Esophagus squamous epithelium (tissue), 5 donors: ENCODE data around the gene NME3. TPM values are rescaled to one million over a fixed set of nuclear protein-coding genes. Genes with fewer than 3 reads are reported as not detected.
A peak's percentile ranks its signal among the peaks of the same experiment; 100 is the strongest.

Source experiments
- DNase-seq: peaks from one replicate; lab custom pipeline; 2025; lab: John Stamatoyannopoulos, UW
- H3K27ac ChIP-seq, 4 donors: fragments of 200-600 bp; sonication (generic); one replicate each; pipeline ENCODE4 v1.5.1; 2016 to 2019; ENCODE audit warnings: mild to moderate bottlenecking in 1 of 4
- H3K27me3 ChIP-seq, 4 donors: fragments of 200-600 bp; sonication (generic); 1 replicate in 3 of 4; 2 replicates in 1 of 4; pipeline versions ENCODE4 v1.5.1 to v1.6.0; 2017 to 2021; ENCODE audit warnings: antibody characterized with exemption in 1 of 4
- H3K36me3 ChIP-seq, 3 donors: fragments of 200-600 bp; sonication (generic); one replicate each; pipeline ENCODE4 v1.5.1; 2016 to 2019
- H3K4me1 ChIP-seq, 3 donors: fragments of 200-600 bp; sonication (generic); one replicate each; pipeline ENCODE4 v1.5.1; 2017 to 2019
- H3K4me3 ChIP-seq, 4 donors: fragments of 200-600 bp; sonication (generic); 1 replicate in 3 of 4; 2 replicates in 1 of 4; pipeline ENCODE4 v1.5.1; 2016 to 2019; ENCODE audit warnings: mild to moderate bottlenecking in 2 of 4, moderate library complexity in 1 of 4
- H3K9me3 ChIP-seq, 3 donors: fragments of 200-600 bp; sonication (generic); one replicate each; pipeline ENCODE4 v1.5.1; 2016 to 2019
- POLR2A ChIP-seq, 4 donors: fragments of 450-650 bp; IDR thresholded peaks; one replicate each; pipeline ENCODE4 v1.6.1; 2017; ENCODE audit warnings: antibody characterized with exemption in 4 of 4, mild to moderate bottlenecking in 4 of 4, moderate library complexity in 3 of 4
- WGBS, 2 donors: methylation state at CpG; one replicate each; pipeline ENCODE4 v1.1.5; 2018; 5-methylcytosine and 5-hydroxymethylcytosine counted together
- intact Hi-C: fragments of 100-400 bp; cut with DNase I; formaldehyde crosslinking; loops from one replicate; pipeline ENCODE4 v1.15.0; 2022
- total RNA-seq, 4 donors: library from RNA; depleted of rRNA; stranded (reverse); fragments of >200 nt; gene quantifications; one replicate each; pipeline ENCODE4 v1.1.0, GENCODE V29; 2016
- TF ChIP-seq, protein P1 (sequence below), 6 experiments: fragments of 450-650 bp in 4 of 6; fragments of 200-600 bp in 2 of 6; sonication (generic) in 2 of 6; IDR thresholded peaks; one replicate each; pipeline ENCODE4 v1.5.1; 2016 to 2019; ENCODE audit warnings: antibody characterized with exemption in 6 of 6, mild to moderate bottlenecking in 4 of 6, moderate library complexity in 4 of 6
- donor health status: DM: yes; HTN: yes; CAD: no.

The NME3 gene
- total RNA-seq, 4 donors from 2014 or later: 30.2 to 57.1 (median 53.6) TPM

DNA sequence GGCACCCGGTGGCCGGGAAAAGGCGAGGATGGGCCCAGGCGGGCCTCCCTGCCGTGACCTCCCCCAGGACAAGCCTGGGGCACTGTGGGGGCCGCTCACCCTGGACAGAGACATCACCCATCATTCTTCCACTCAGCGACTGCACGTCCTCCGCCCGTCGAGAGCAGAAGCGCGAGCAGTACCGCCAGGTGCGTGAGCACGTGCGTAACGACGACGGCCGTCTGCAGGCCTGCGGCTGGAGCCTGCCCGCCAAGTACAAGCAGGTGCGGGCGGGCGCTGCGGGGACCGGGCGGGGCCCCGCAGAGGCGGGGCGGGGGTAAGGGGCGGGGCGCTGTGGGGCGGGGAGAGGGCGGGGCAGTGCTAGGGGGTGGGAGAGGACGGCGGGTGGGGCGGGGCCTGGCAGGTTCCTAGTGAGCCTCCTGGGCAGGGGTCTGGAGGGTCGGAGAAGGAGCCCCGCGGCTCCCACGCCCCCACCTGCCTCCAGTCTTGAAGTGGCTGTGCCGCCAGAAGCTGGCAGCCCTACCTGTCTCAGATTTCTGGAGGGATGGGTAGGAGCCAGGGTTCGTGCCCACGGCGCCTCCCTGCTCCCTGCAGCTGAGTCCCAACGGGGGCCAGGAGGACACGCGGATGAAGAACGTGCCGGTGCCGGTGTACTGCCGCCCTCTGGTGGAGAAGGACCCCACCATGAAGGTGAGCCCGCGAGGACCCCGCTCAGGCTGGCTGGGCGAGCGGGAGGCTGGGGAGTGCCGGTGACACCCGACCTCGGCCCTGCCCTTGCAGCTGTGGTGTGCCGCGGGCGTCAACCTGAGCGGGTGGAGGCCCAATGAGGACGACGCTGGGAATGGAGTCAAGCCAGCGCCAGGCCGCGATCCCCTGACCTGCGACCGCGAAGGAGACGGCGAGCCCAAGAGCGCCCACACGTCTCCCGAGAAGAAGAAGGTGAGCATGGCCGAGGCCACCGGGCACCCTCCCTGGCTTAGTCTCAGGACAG lies 7.5 kb downstream of the NME3 start:
- Histone ChIP-seq H3K4me1 (peaks cover 0 to 28% (median 8%) of the 10 kb centered on the region in 3 donors), H3K9me3 (no peaks in the 10 kb centered on the region), H3K36me3 (peaks cover 42 to 100% (median 63%) of the 10 kb centered on the region in 3 donors), H3K4me3 (no peak overlapping the region), H3K27me3 (no peaks in the 10 kb centered on the region), H3K27ac (no peak overlapping the region)
- WGBS, 2 donors: 26 to 83% methylated on average over 6 of the region's 81 CpGs
- no peak for TF ChIP-seq POLR2A (IDR thresholded peaks at IDR 0.05)
- TF ChIP-seq, protein P1, sequence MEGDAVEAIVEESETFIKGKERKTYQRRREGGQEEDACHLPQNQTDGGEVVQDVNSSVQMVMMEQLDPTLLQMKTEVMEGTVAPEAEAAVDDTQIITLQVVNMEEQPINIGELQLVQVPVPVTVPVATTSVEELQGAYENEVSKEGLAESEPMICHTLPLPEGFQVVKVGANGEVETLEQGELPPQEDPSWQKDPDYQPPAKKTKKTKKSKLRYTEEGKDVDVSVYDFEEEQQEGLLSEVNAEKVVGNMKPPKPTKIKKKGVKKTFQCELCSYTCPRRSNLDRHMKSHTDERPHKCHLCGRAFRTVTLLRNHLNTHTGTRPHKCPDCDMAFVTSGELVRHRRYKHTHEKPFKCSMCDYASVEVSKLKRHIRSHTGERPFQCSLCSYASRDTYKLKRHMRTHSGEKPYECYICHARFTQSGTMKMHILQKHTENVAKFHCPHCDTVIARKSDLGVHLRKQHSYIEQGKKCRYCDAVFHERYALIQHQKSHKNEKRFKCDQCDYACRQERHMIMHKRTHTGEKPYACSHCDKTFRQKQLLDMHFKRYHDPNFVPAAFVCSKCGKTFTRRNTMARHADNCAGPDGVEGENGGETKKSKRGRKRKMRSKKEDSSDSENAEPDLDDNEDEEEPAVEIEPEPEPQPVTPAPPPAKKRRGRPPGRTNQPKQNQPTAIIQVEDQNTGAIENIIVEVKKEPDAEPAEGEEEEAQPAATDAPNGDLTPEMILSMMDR (IDR thresholded peaks at IDR 0.05): peak in 2 of 6 experiments; percentile 50 to 51
- intact Hi-C loops: no loop called here
- DNase-seq: no peak

DNA sequence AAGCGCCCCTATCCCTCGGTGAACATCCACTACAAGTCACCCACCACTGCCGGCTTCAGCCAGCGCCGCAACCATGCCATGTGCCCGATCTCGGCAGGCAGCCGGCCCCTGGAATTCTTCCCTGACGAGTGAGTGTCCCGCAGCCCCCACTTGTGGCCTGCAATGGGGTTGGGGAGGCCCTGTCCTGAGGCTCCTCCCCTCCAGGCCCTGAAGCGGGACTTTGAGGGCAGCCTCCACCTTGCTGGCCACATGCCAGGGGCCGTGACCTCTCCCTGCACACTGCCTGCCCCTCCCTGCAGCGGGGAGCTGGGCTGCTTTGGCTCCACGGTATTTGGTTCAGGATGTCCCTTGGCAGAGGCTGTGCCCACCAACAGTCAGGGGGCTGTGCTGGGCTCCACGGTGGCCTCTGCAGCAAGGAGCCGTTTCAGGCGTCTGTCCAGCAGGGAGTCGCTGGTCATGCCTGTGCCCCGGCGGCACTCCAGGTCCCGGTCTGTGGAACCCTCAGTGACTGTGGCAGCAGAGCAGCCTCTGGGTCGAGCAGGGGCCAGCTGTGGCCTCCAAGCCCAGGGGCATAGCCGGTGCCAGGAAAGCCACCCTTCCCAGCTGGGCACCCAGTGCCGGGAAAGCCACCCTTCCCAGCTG lies 8.3 kb downstream of the NME3 start:
- WGBS, 2 donors: 80 to 90% methylated on average over 1 to 9 of the region's 24 CpGs
- TF ChIP-seq, protein P1 (IDR thresholded peaks at IDR 0.05): no peak
- TF ChIP-seq POLR2A (IDR thresholded peaks at IDR 0.05): no peak
- DNase-seq: no peak

DNA sequence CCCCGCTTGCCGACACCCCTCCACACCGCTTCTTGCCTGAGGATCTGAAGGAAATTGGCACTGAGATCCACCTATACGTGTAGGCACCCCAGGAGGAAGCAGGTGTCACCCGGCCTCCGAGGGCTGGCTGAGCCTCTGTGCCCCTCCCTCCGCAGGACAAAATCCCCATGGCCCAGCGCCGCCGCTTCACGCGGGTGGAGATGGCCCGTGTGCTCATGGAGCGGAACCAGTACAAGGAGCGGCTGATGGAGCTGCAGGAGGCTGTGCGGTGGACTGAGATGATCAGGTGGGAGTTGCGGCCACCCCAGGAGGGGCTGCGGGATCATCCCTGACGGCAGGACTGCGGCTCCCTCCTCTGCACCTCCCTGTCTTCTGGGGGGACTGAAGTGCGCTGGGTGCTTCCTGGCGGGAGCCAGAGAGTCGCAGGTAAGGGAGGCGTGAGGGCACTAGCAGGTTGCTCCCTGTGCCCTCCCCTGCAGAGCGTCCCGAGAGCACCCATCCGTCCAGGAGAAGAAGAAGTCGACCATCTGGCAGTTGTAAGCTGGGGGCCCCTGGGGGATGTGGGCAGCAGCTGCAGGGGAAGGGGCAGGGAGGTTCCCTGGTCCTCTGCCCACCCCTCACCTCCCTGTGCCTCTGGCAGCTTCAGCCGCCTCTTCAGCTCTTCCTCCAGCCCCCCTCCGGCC lies 9.0 kb downstream of the NME3 start:
- no peak for DNase-seq
- TF ChIP-seq POLR2A (IDR thresholded peaks at IDR 0.05): no peak
- H3K4me1 ChIP-seq: peaks cover 0 to 29% (median 8%) of the 10 kb centered on the region in 3 donors
- peaks cover 37 to 100% (median 50%) of the 10 kb centered on the region in 3 donors for H3K36me3 ChIP-seq
- H3K27me3 ChIP-seq: no peaks in the 10 kb centered on the region
- no peaks in the 10 kb centered on the region for H3K9me3 ChIP-seq
- intact Hi-C loops: no loop called here
- H3K27ac ChIP-seq: no peak overlapping the region
- 90% methylated on average over 10 to 19 of the region's 30 CpGs for WGBS, 2 donors
- H3K4me3 ChIP-seq: no peak overlapping the region

More for the DNA sequence above, 8.3 kb downstream of the NME3 start:
- Histone ChIP-seq H3K4me3 (no peak overlapping the region), H3K27me3 (no peaks in the 10 kb centered on the region), H3K27ac (no peak overlapping the region), H3K9me3 (no peaks in the 10 kb centered on the region), H3K36me3 (peaks cover 38 to 100% (median 57%) of the 10 kb centered on the region in 3 donors), H3K4me1 (peaks cover 0 to 26% (median 8%) of the 10 kb centered on the region in 3 donors)
- intact Hi-C loops: no loop called here

GRCh38 chr16:1761751-1762150 lies 9.6 kb downstream of the NME3 start:
- peaks cover 0 to 26% (median 8%) of the 10 kb centered on the region in 3 donors for H3K4me1 ChIP-seq
- no peak overlapping the region for H3K27ac ChIP-seq
- no peaks in the 10 kb centered on the region for H3K9me3 ChIP-seq
- intact Hi-C loops: no loop called here
- H3K4me3 ChIP-seq: no peak overlapping the region
- WGBS, 2 donors: 80 to 100% methylated on average over 1 to 6 of the region's 15 CpGs
- TF ChIP-seq POLR2A (IDR thresholded peaks at IDR 0.05): no peak
- TF ChIP-seq, protein P1 (IDR thresholded peaks at IDR 0.05): no peak
- no peaks in the 10 kb centered on the region for H3K27me3 ChIP-seq
- no peak for DNase-seq
- peaks cover 32 to 99% (median 50%) of the 10 kb centered on the region in 3 donors for H3K36me3 ChIP-seq

GRCh38 chr16:1760911-1761310 lies 10.4 kb downstream of the NME3 start:
- Histone ChIP-seq H3K36me3 (peaks cover 26 to 99% (median 47%) of the 10 kb centered on the region in 3 donors), H3K27me3 (no peaks in the 10 kb centered on the region), H3K27ac (no peak overlapping the region), H3K4me3 (no peak overlapping the region), H3K4me1 (peaks cover 0 to 22% (median 8%) of the 10 kb centered on the region in 3 donors), H3K9me3 (no peaks in the 10 kb centered on the region)
- intact Hi-C loops: no loop called here
- DNase-seq: no peak
- 99 to 100% methylated on average over 1 to 9 of the region's 15 CpGs for WGBS, 2 donors
- no peak for TF ChIP-seq POLR2A (IDR thresholded peaks at IDR 0.05)
